CD4-positive, alpha-beta T cell treated with Interleukin-17A for 4 hours (primary cell): ENCODE results near the gene STARD3NL.
"Not testable (repeated sequence)": the region's sequence is repeated elsewhere in the genome, so short reads cannot be mapped to it uniquely, and the experiment has no call there.

Experiments
- DNase-seq: peaks from one replicate; pipeline ENCODE4 v3.0.0-alpha.2; 2020; ENCODE audit warnings: mixed read lengths

STARD3NL gene

GRCh38 chr7:38270405-38270804 is 92.4 kb downstream of the STARD3NL start:
- DNase-seq: not testable (repeated sequence)

GRCh38 chr7:38273286-38273995 is 95.4 kb downstream of the STARD3NL start, which contains the start of gene TARP:
Gene TARP, minus strand, starts transcription at chr7:38273636.
- DNase-seq: no peak

GRCh38 chr7:38274486-38274885 is 96.4 kb downstream of the STARD3NL start:
- DNase-seq: no peak

GRCh38 chr7:38274927-38275620 is 97.0 kb downstream of the STARD3NL start:
- DNase-seq: no peak

GRCh38 chr7:38276096-38276877 is 98.2 kb downstream of the STARD3NL start:
- no peak for DNase-seq

GRCh38 chr7:38280000-38280399 is 102.0 kb downstream of the STARD3NL start:
- no peak for DNase-seq
